GM12878 (cell line): ENCODE data around the gene SPATS2L.

Source experiments
- ASH2L ChIP-seq: fragments of 300-600, 200-600 bp; sonication (generic); IDR thresholded peaks from 2 replicates; pipeline ENCODE4 v1.6.1; 2017; ENCODE audit warnings: low read depth, mild to moderate bottlenecking, borderline replicate concordance
- CUX1 ChIP-seq: IDR thresholded peaks from 2 replicates; pipeline ENCODE4 v1.6.1; 2012; ENCODE audit warnings: improper control_type of control experiment, low read depth, low read length; ENCODE audit not compliant: insufficient replicate concordance
- ELK1 ChIP-seq: IDR thresholded peaks from 2 replicates; pipeline ENCODE4 v1.6.1; 2012; ENCODE audit warnings: low read depth, low read length, improper control_type of control experiment
- EZH2 ChIP-seq: IDR thresholded peaks from 2 replicates; pipeline ENCODE4 v1.6.1; 2012; ENCODE audit warnings: low read depth, mild to moderate bottlenecking, control low read depth, inconsistent platforms, low read length, borderline replicate concordance; ENCODE audit not compliant: control insufficient read depth
- HDAC6 ChIP-seq: fragments of 200-600 bp; sonication (generic); IDR thresholded peaks from one replicate; pipeline ENCODE4 v1.8.0; 2017; ENCODE audit warnings: antibody characterized with exemption; ENCODE audit not compliant: unreplicated experiment
- MEF2B ChIP-seq: fragments of 450-650 bp; IDR thresholded peaks from 2 replicates; pipeline ENCODE4 v1.6.1; 2018; ENCODE audit warnings: mild to moderate bottlenecking, moderate library complexity; ENCODE audit not compliant: partially characterized antibody, poor library complexity, severe bottlenecking
- NR2C2 ChIP-seq: IDR thresholded peaks from 2 replicates; pipeline ENCODE4 v1.6.1; 2011; ENCODE audit warnings: borderline replicate concordance, low read depth; ENCODE audit not compliant: control insufficient read depth, insufficient read length
- RBBP5 ChIP-seq: fragments of 200-600 bp; sonication (generic); conservative IDR thresholded peaks from 2 replicates; pipeline ENCODE4 v1.6.1; 2016
- REST ChIP-seq: IDR thresholded peaks from 2 replicates; pipeline ENCODE4 v1.6.1; 2012; ENCODE audit warnings: mild to moderate bottlenecking, low read depth, low read length
- SMAD1 ChIP-seq: fragments of 450-650 bp; IDR thresholded peaks from 2 replicates; pipeline ENCODE4 v1.6.1; 2018; ENCODE audit warnings: mild to moderate bottlenecking, low read depth; ENCODE audit not compliant: partially characterized antibody
- ZSCAN29 ChIP-seq: fragments of 450-650 bp; IDR thresholded peaks from 2 replicates; pipeline ENCODE4 v1.6.1; 2017; ENCODE audit warnings: mild to moderate bottlenecking, moderate library complexity

GRCh38 chr2:200336980-200337615, 30.6 kb downstream of the SPATS2L start:
- no peak for TF ChIP-seq EZH2
- no peak for TF ChIP-seq REST
- no peak for TF ChIP-seq NR2C2
- TF ChIP-seq RBBP5, result no peak
- TF ChIP-seq ELK1, result no peak
- no peak for TF ChIP-seq MEF2B
- TF ChIP-seq ZSCAN29, result no peak
- no peak for TF ChIP-seq ASH2L
- no peak for TF ChIP-seq SMAD1
- TF ChIP-seq CUX1, result no peak
- no peak for TF ChIP-seq HDAC6
